Gastroesophageal sphincter (tissue), 4 donors: ENCODE measurements around the gene AEN. TPM values are rescaled to one million over a fixed set of nuclear protein-coding genes. Genes with fewer than 3 reads are reported as not detected.

ENCODE experiments used
- ATAC-seq: fragments of 150-250 bp; one replicate; pipeline ENCODE4 v1.9.1; 2016; ENCODE audit warnings: mild to moderate bottlenecking, moderate library complexity
- H3K27ac ChIP-seq, 4 donors: fragments of 200-600 bp; sonication (generic) in 3 of 4; 1 replicate in 3 of 4; 2 replicates in 1 of 4; pipeline ENCODE4 v1.5.1; 2016 to 2019
- H3K27me3 ChIP-seq: fragments of 200-600 bp; sonication (generic); one replicate; pipeline ENCODE4 v1.5.1; 2019
- H3K36me3 ChIP-seq, 2 donors: fragments of 200-600 bp; sonication (generic); one replicate each; pipeline ENCODE4 v1.5.1; 2019; ENCODE audit warnings: control low read depth in 1 of 2
- H3K4me1 ChIP-seq, 3 donors: fragments of 200-600 bp; sonication (generic); 1 replicate in 2 of 3; 2 replicates in 1 of 3; pipeline ENCODE4 v1.5.1; 2016 to 2019; ENCODE audit warnings: control low read depth in 2 of 3
- H3K4me3 ChIP-seq, 2 donors: fragments of 200-600 bp; sonication (generic); one replicate each; pipeline ENCODE4 v1.5.1; 2019; ENCODE audit warnings: mild to moderate bottlenecking in 1 of 2, moderate library complexity in 1 of 2
- H3K9me3 ChIP-seq, 3 donors: fragments of 200-600 bp; sonication (generic); one replicate each; pipeline ENCODE4 v1.5.1; 2017 to 2019; ENCODE audit warnings: control low read depth in 2 of 3
- CTCF ChIP-seq, 4 experiments: fragments of 200-600 bp in 2 of 4; fragments of 450-650 bp in 2 of 4; sonication (generic) in 1 of 4; IDR thresholded peaks; one replicate each; pipeline ENCODE4 v1.5.1; 2017 to 2019; ENCODE audit warnings: antibody characterized with exemption in 4 of 4, mild to moderate bottlenecking in 2 of 4, moderate library complexity in 2 of 4
- EP300 ChIP-seq: sonication (generic); formaldehyde crosslinking; IDR thresholded peaks from one replicate; pipeline ENCODE4 v1.6.1; 2017; ENCODE audit warnings: antibody characterized with exemption, mild to moderate bottlenecking
- POLR2A ChIP-seq, 2 donors: fragments of 450-650 bp; IDR thresholded peaks; one replicate each; pipeline ENCODE4 v1.6.1; 2017; ENCODE audit warnings: antibody characterized with exemption in 2 of 2, mild to moderate bottlenecking in 2 of 2, moderate library complexity in 1 of 2
- POLR2AphosphoS5 ChIP-seq: sonication (generic); formaldehyde crosslinking; IDR thresholded peaks from one replicate; pipeline ENCODE4 v1.6.1; 2017; ENCODE audit warnings: antibody characterized with exemption
- WGBS, 2 donors: methylation state at CpG; one replicate each; pipeline ENCODE4 v1.1.5; 2018; ENCODE audit warnings: low coverage in 1 of 2; 5-methylcytosine and 5-hydroxymethylcytosine counted together
- total RNA-seq, 4 donors: library from RNA; depleted of rRNA; stranded (reverse); fragments of >200 nt; gene quantifications; one replicate each; pipeline ENCODE4 v1.1.0, GENCODE V29; 2016

The AEN gene
- 10 to 100 TPM; 11.0 to 23.4 (median 18.1) TPM for total RNA-seq

GRCh38 chr15:88620995-88621772 lies at the start of gene AEN:
Gene AEN (plus strand): TSS chr15:88621340. CDS start chr15:88626210, 4,870 bp downstream.
- no peaks in the 10 kb centered on the region for H3K9me3 ChIP-seq
- peaks cover 0 to 4% of the 10 kb centered on the region in 2 donors for H3K36me3 ChIP-seq
- TF ChIP-seq POLR2AphosphoS5 (peak; percentile 68), POLR2A (IDR thresholded peaks at IDR 0.05) (peak; percentile 25 to 55), CTCF (IDR thresholded peaks at IDR 0.05) (peak in 1 of 4 experiments; percentile 49), EP300 (no peak)
- peak within 1 kb of the TSS; percentile 77 to 89 for H3K4me3 ChIP-seq
- peaks cover 0 to 43% (median 27%) of the 10 kb centered on the region in 3 donors for H3K4me1 ChIP-seq
- H3K27me3 ChIP-seq = peaks cover 2% of the 10 kb centered on the region
- ATAC-seq = peak; percentile 99
- peak within 1 kb of the TSS; percentile 52 to 87 (median 84) for H3K27ac ChIP-seq
- WGBS, 2 donors = 0% methylated on average over 1 to 3 of the region's 71 CpGs

GRCh38 chr15:88571852-88572259 lies 49.3 kb upstream of the AEN start:
- Histone ChIP-seq H3K4me3 (no peak overlapping the region), H3K4me1 (no peaks in the 10 kb centered on the region), H3K9me3 (no peaks in the 10 kb centered on the region), H3K27ac (no peak overlapping the region), H3K27me3 (peaks cover 7% of the 10 kb centered on the region), H3K36me3 (no peaks in the 10 kb centered on the region)
- WGBS, 2 donors = 14 to 78% methylated on average over 4 to 5 of the region's 5 CpGs
- ATAC-seq = no peak
- TF ChIP-seq POLR2AphosphoS5 (no peak), EP300 (no peak), POLR2A (IDR thresholded peaks at IDR 0.05) (no peak), CTCF (IDR thresholded peaks at IDR 0.05) (no peak)

GRCh38 chr15:88574077-88574476 lies 47.1 kb upstream of the AEN start:
- H3K27ac ChIP-seq = no peak overlapping the region
- no peaks in the 10 kb centered on the region for H3K27me3 ChIP-seq
- WGBS, 2 donors = 50% methylated on average over 1 of the region's 1 CpG; no CpG with 5 or more reads in 1 of the 2 donors
- no peak for TF ChIP-seq CTCF (IDR thresholded peaks at IDR 0.05)
- no peaks in the 10 kb centered on the region for H3K9me3 ChIP-seq
- H3K4me3 ChIP-seq = no peak overlapping the region
- no peaks in the 10 kb centered on the region for H3K4me1 ChIP-seq
- no peak for ATAC-seq
- H3K36me3 ChIP-seq = no peaks in the 10 kb centered on the region

GRCh38 chr15:88574655-88575054 lies 46.5 kb upstream of the AEN start:
- no peak overlapping the region for H3K27ac ChIP-seq
- WGBS, 2 donors = 35 to 50% methylated on average over 2 to 5 of the region's 7 CpGs
- no peaks in the 10 kb centered on the region for H3K27me3 ChIP-seq
- no peaks in the 10 kb centered on the region for H3K36me3 ChIP-seq
- no peaks in the 10 kb centered on the region for H3K4me1 ChIP-seq
- no peaks in the 10 kb centered on the region for H3K9me3 ChIP-seq
- no peak overlapping the region for H3K4me3 ChIP-seq
- ATAC-seq = no peak
- TF ChIP-seq CTCF (IDR thresholded peaks at IDR 0.05) (no peak), EP300 (no peak), POLR2AphosphoS5 (no peak), POLR2A (IDR thresholded peaks at IDR 0.05) (no peak)

- H3K27me3 ChIP-seq = no peaks in the 10 kb centered on the region
- H3K4me3 ChIP-seq = no peak overlapping the region
- H3K9me3 ChIP-seq = peaks cover 0 to 13% (median 0%) of the 10 kb centered on the region in 3 donors
- ATAC-seq = no peak
- no peaks in the 10 kb centered on the region for H3K36me3 ChIP-seq
- TF ChIP-seq EP300 (no peak), CTCF (IDR thresholded peaks at IDR 0.05) (no peak), POLR2AphosphoS5 (no peak), POLR2A (IDR thresholded peaks at IDR 0.05) (no peak)
- WGBS, 2 donors = 74 to 78% methylated on average over 3 of the region's 3 CpGs
- no peaks in the 10 kb centered on the region for H3K4me1 ChIP-seq
- no peak overlapping the region for H3K27ac ChIP-seq
Observed at GRCh38 chr15:88579322-88579721, 41.8 kb upstream of the AEN start.
